ENCODE measurements around the gene ADAMTS6.

- no peak for TF ChIP-seq EP300 (IDR thresholded peaks at IDR 0.05; ENCODE audit: borderline replicate concordance)
- TF ChIP-seq CEBPB (IDR thresholded peaks at IDR 0.05): no peak
- TF ChIP-seq TAF1 (IDR thresholded peaks at IDR 0.05; ENCODE audit: low read depth): no peak
- TF ChIP-seq REST (IDR thresholded peaks at IDR 0.05; ENCODE audit: low read depth): no peak
- no peak for TF ChIP-seq YY1 (IDR thresholded peaks at IDR 0.05; ENCODE audit: low read depth)
- no peak for TF ChIP-seq RAD21 (IDR thresholded peaks at IDR 0.05; ENCODE audit: low read depth)
- no peak for TF ChIP-seq CREB1 (IDR thresholded peaks at IDR 0.05; ENCODE audit: low read depth)
Measured at GRCh38 chr5:65261499-65261898, 220.2 kb downstream of the ADAMTS6 start.

Data from Ishikawa (cell line).